Keratinocyte (primary cell): ENCODE results near the gene DCDC1. TPM values are rescaled to one million over a fixed set of nuclear protein-coding genes. Genes with fewer than 3 reads are reported as not detected.

Experiments
- DNase-seq: peaks from one replicate; pipeline ENCODE4 v3.0.0-alpha.2; 2011; ENCODE audit warnings: low read depth, missing footprints, low spot score
- FAIRE-seq: peaks from 2 replicates; lab custom pipeline; 2011; peaks lifted over from hg19 to GRCh38; lab: Jason Lieb, UNC
- H2AFZ ChIP-seq: 2 replicates; pipeline ENCODE4 v1.6.0; 2012; ENCODE audit warnings: low read length, control low read depth, inconsistent platforms; ENCODE audit not compliant: control insufficient read depth
- H3K27ac ChIP-seq: 2 replicates; pipeline ENCODE4 v1.5.1; 2011; ENCODE audit warnings: low read length; ENCODE audit not compliant: control insufficient read depth, insufficient read depth
- H3K27me3 ChIP-seq: 3 replicates; pipeline ENCODE4 v1.6.0; 2011; ENCODE audit warnings: low read length; ENCODE audit not compliant: control insufficient read depth, insufficient read depth; ENCODE audit errors: extremely low read depth
- H3K36me3 ChIP-seq, 2 experiments: 2 replicates in 1 of 2; 3 replicates in 1 of 2; pipeline ENCODE4 v1.5.1; 2011; ENCODE audit warnings: low read length in 2 of 2, mild to moderate bottlenecking in 1 of 2; ENCODE audit not compliant: control insufficient read depth in 2 of 2, insufficient read depth in 2 of 2; ENCODE audit errors: extremely low read depth in 1 of 2
- H3K4me1 ChIP-seq: 3 replicates; pipeline ENCODE4 v1.5.1; 2011; ENCODE audit warnings: low read length; ENCODE audit not compliant: control insufficient read depth, insufficient read depth; ENCODE audit errors: extremely low read depth
- H3K4me2 ChIP-seq: 3 replicates; pipeline ENCODE4 v1.6.0; 2011; ENCODE audit warnings: low read depth, low read length; ENCODE audit not compliant: control insufficient read depth, insufficient read depth; ENCODE audit errors: extremely low read depth
- H3K4me3 ChIP-seq, 3 experiments: fragments of 200-600 bp in 1 of 3; sonication (generic) in 1 of 3; 2 replicates in 2 of 3; 3 replicates in 1 of 3; pipeline ENCODE4 v1.5.1; 2011 to 2016; ENCODE audit warnings: low read length in 3 of 3, mild to moderate bottlenecking in 3 of 3, control low read depth in 2 of 3, inconsistent platforms in 1 of 3, low read depth in 1 of 3, mixed read lengths in 1 of 3, mixed run types in 1 of 3, moderate library complexity in 1 of 3; ENCODE audit not compliant: control insufficient read depth in 2 of 3, insufficient read depth in 2 of 3; ENCODE audit errors: extremely low read depth in 1 of 3
- H3K79me2 ChIP-seq: 2 replicates; pipeline ENCODE4 v1.6.0; 2012; ENCODE audit warnings: low read length; ENCODE audit not compliant: control insufficient read depth, insufficient read depth
- H3K9ac ChIP-seq: 3 replicates; pipeline ENCODE4 v1.6.0; 2011; ENCODE audit warnings: low read length; ENCODE audit not compliant: control insufficient read depth, insufficient read depth; ENCODE audit errors: extremely low read depth
- H3K9me1 ChIP-seq: 3 replicates; pipeline ENCODE4 v1.6.0; 2011; ENCODE audit warnings: low read length; ENCODE audit not compliant: control insufficient read depth, insufficient read depth; ENCODE audit errors: extremely low read depth
- H3K9me3 ChIP-seq: 2 replicates; pipeline ENCODE4 v1.5.1; 2012; ENCODE audit warnings: low read depth, low read length; ENCODE audit not compliant: control insufficient read depth
- H4K20me1 ChIP-seq: 3 replicates; pipeline ENCODE4 v1.6.0; 2011; ENCODE audit warnings: low read length; ENCODE audit not compliant: control insufficient read depth, insufficient read depth; ENCODE audit errors: extremely low read depth
- CTCF ChIP-seq, 3 experiments: IDR thresholded peaks in 1 of 3; conservative IDR thresholded peaks in 1 of 3; optimal IDR thresholded peaks in 1 of 3; 2 replicates in 2 of 3; 3 replicates in 1 of 3; pipeline versions ENCODE3 to v1.5.1; 2011; ENCODE audit warnings: low read length in 3 of 3, mild to moderate bottlenecking in 3 of 3, moderate library complexity in 2 of 3, control low read depth in 1 of 3, inconsistent platforms in 1 of 3; ENCODE audit not compliant: insufficient read depth in 2 of 3; ENCODE audit errors: extremely low read depth in 1 of 3
- EZH2 ChIP-seq: IDR thresholded peaks from one replicate; pipeline ENCODE4 v1.6.1; 2012; ENCODE audit warnings: inconsistent platforms, mild to moderate bottlenecking, low read length, moderate library complexity
- dilution Hi-C: fragments of 300-500 bp; cut with MboI; formaldehyde crosslinking; loops from one replicate; pipeline ENCODE4 v1.7.0; 2020; ENCODE audit warnings: low sequenced_read_pairs; ENCODE audit not compliant: extremely low pct_ligation_motif_present
- polyA plus RNA-seq, 5 experiments: library from polyadenylated mRNA; depleted of rRNA in 3 of 5; stranded (reverse) in 3 of 5; stranded (forward) in 1 of 5; unstranded in 1 of 5; fragments of >200 nt; gene quantifications; 1 replicate in 1 of 5; 2 replicates in 3 of 5; 3 replicates in 1 of 5; pipeline versions ENCODE4 v1.2.1 to v1.2.3, GENCODE V29; 2011 to 2012; ENCODE audit warnings: missing spikeins in 2 of 5, low read depth in 1 of 5, low replicate concordance in 1 of 5

Gene DCDC1
- polyA plus RNA-seq, 1 donor (not counting 4 experiments of a cell fraction or from before 2014, with no cell fraction given), result 0.08 TPM

- DNase-seq, result no peak
- H3K4me1 ChIP-seq, result peaks cover 8% of the 10 kb centered on the region
- dilution Hi-C loops, result no loop called here
- H3K4me2 ChIP-seq, result peak overlapping the region; percentile 13
- H4K20me1 ChIP-seq, result no peaks in the 10 kb centered on the region
- no peak overlapping the region for H3K4me3 ChIP-seq
- H3K27ac ChIP-seq, result no peak overlapping the region
- no peaks in the 10 kb centered on the region for H3K9me1 ChIP-seq
- no peak for TF ChIP-seq CTCF (optimal IDR thresholded peaks at IDR 0.05 in 1 of 3, IDR thresholded peaks at IDR 0.05 in 1 of 3, conservative IDR thresholded peaks at IDR 0.05 in 1 of 3; ENCODE audit: extremely low read depth in 1 of 3, insufficient read depth in 2 of 3, low read length in 3 of 3)
- TF ChIP-seq EZH2, result no peak
- H3K36me3 ChIP-seq, result no peaks in the 10 kb centered on the region
- no peaks in the 10 kb centered on the region for H3K9me3 ChIP-seq
- no peaks in the 10 kb centered on the region for H3K79me2 ChIP-seq
- peak; percentile 90 for FAIRE-seq
- no peak overlapping the region for H3K9ac ChIP-seq
- no peak overlapping the region for H2AFZ ChIP-seq
- H3K27me3 ChIP-seq, result no peaks in the 10 kb centered on the region
Observed at GRCh38 chr11:31218847-31219246, 150.7 kb downstream of the DCDC1 start.

- Histone ChIP-seq H3K9ac (no peak overlapping the region), H3K27ac (no peak overlapping the region), H3K9me1 (no peaks in the 10 kb centered on the region), H3K36me3 (no peaks in the 10 kb centered on the region), H4K20me1 (no peaks in the 10 kb centered on the region), H2AFZ (no peak overlapping the region), H3K4me3 (no peak overlapping the region), H3K27me3 (no peaks in the 10 kb centered on the region), H3K9me3 (no peaks in the 10 kb centered on the region), H3K4me1 (peaks cover 8% of the 10 kb centered on the region), H3K4me2 (no peak overlapping the region), H3K79me2 (no peaks in the 10 kb centered on the region)
- FAIRE-seq, result no peak
- TF ChIP-seq CTCF (optimal IDR thresholded peaks at IDR 0.05 in 1 of 3, IDR thresholded peaks at IDR 0.05 in 1 of 3, conservative IDR thresholded peaks at IDR 0.05 in 1 of 3; ENCODE audit: extremely low read depth in 1 of 3, insufficient read depth in 2 of 3, low read length in 3 of 3), result no peak
- no peak for TF ChIP-seq EZH2
- no peak for DNase-seq
- dilution Hi-C loops, result no loop called here
Observed at GRCh38 chr11:31214372-31214771, 155.2 kb downstream of the DCDC1 start.
